ENCODE results near the gene PIPOX. TPM values are rescaled to one million over a fixed set of nuclear protein-coding genes. Genes with fewer than 3 reads are reported as not detected.

The PIPOX gene
- total RNA-seq, 4 donors from 2014 or later = 0.52 to 11.2 (median 6.7) TPM

DNA sequence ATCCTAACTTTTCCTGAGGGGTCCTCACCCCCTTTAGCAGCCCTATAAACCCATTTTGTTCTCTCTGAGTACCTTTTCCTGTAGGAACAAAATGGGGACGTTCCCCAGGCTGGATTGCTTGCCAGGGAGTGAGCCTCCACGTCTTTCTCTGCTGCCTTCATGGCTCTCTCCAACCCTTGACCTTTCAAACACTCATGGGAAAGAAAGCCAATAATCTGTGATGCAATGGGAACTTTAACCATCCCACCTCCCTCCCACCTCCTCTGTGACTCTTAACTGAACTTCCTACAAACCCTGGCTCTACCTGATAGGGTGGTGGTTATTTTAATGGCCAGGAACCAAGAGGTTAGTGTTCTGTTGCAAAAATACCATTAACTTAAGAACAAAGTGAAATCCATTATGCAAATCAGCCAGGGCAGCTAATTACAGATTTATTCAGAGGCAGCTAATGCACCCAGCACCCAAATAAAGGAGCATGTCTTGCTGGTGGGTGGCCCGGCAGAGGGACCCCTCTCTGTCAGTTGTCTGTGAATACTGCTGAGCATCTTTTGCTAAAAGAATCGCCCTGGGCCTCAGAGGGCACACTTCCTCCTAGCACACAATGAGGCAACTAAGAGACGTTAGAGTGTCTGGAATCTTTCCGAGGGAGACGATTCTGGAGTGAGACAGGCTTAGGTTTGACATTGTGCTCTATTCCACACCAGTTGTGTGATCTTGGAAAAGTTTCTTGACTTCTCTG is 3.0 kb downstream of the PIPOX start:
- Histone ChIP-seq H3K4me1 (no peaks in the 10 kb centered on the region), H3K4me3 (no peak overlapping the region), H3K27me3 (no peaks in the 10 kb centered on the region), H3K36me3 (no peaks in the 10 kb centered on the region), H3K27ac (no peak overlapping the region), H3K9me3 (no peaks in the 10 kb centered on the region)
- ATAC-seq = no peak
- TF ChIP-seq EP300 (IDR thresholded peaks at IDR 0.05) = no peak
- no peak for TF ChIP-seq POLR2A (IDR thresholded peaks at IDR 0.05)
- TF ChIP-seq, protein P1, sequence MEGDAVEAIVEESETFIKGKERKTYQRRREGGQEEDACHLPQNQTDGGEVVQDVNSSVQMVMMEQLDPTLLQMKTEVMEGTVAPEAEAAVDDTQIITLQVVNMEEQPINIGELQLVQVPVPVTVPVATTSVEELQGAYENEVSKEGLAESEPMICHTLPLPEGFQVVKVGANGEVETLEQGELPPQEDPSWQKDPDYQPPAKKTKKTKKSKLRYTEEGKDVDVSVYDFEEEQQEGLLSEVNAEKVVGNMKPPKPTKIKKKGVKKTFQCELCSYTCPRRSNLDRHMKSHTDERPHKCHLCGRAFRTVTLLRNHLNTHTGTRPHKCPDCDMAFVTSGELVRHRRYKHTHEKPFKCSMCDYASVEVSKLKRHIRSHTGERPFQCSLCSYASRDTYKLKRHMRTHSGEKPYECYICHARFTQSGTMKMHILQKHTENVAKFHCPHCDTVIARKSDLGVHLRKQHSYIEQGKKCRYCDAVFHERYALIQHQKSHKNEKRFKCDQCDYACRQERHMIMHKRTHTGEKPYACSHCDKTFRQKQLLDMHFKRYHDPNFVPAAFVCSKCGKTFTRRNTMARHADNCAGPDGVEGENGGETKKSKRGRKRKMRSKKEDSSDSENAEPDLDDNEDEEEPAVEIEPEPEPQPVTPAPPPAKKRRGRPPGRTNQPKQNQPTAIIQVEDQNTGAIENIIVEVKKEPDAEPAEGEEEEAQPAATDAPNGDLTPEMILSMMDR (IDR thresholded peaks at IDR 0.05) = no peak
- no peak for TF ChIP-seq POLR2AphosphoS5 (IDR thresholded peaks at IDR 0.05)
- 62 to 77% methylated on average over 4 to 7 of the region's 7 CpGs for WGBS, 2 donors (ENCODE audit: low coverage in 1 of 2)

DNA sequence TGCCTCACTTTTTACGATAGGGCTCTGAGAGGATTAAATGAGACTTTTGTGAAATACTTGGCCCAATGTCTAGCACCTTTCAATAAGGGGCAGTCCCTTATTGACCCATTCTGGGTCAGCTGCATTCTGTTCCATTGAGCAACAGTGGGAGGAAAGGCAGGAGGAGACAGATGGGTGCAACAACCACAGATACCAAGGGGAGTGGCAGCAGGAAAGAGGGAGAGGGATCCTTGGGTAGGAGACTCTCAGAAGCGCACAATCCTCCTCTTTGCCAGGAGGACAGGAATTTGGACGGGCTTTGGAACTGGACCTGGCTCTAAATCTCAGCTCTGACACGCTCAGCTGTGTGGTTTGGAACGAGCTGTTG is 3.5 kb downstream of the PIPOX start:
- Histone ChIP-seq H3K27me3 (no peaks in the 10 kb centered on the region), H3K4me1 (no peaks in the 10 kb centered on the region), H3K27ac (no peak overlapping the region), H3K36me3 (no peaks in the 10 kb centered on the region), H3K9me3 (no peaks in the 10 kb centered on the region), H3K4me3 (no peak overlapping the region)
- 81 to 87% methylated on average over 3 to 4 of the region's 5 CpGs for WGBS, 2 donors (ENCODE audit: low coverage in 1 of 2)
- no peak for TF ChIP-seq POLR2A (IDR thresholded peaks at IDR 0.05)
- no peak for TF ChIP-seq EP300 (IDR thresholded peaks at IDR 0.05)
- no peak for TF ChIP-seq POLR2AphosphoS5 (IDR thresholded peaks at IDR 0.05)
- TF ChIP-seq, protein P1 (IDR thresholded peaks at IDR 0.05) = no peak
- no peak for ATAC-seq

DNA sequence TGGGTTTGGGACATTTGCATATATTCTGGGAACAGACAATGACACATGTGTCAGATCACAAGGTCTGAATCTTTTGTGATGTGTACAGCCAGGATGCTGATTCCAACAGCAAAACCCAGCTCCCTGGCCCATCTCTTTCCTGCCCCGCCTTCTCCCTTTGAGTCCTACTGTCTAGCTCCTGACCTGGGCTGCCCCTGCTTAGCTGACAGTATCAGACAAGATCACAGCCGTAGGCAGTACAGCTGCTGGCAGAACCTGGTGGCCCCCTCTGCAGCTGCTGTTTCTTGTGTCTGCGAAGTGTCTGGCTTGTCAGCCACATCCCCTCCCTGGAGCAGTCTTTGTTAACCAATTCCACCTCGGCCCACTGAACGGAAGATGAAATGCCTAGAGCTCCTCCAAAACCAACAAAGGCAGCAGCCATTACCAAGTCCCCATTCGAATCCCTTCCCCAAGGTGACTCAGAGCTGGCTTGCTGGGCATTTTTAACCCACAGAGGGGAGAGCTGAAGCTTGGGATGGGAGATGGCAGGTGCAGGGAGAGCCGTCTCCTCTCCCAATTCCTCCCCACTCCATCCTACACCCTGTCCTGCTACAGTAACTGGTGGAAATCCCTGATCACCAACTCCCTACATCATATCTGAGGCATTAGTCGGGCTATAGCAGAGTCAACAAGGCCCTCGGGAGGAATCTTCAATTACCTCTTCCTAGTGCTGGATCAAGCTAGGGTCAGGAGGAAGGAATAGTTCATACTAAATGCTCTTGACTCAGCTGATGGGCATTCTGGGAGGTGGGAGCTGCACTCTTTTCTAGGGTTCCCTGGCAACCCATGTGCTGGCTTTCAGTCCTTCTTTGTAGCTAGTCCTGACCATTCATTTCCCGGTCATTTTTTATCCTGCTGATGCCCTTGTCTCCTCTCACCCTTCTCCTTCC is 5.8 kb downstream of the PIPOX start:
- Histone ChIP-seq H3K36me3 (no peaks in the 10 kb centered on the region), H3K4me3 (no peak overlapping the region), H3K27ac (no peak overlapping the region), H3K9me3 (no peaks in the 10 kb centered on the region), H3K27me3 (no peaks in the 10 kb centered on the region), H3K4me1 (no peaks in the 10 kb centered on the region)
- WGBS, 2 donors (ENCODE audit: low coverage in 1 of 2) = 58 to 81% methylated on average over 4 to 5 of the region's 10 CpGs
- ATAC-seq = no peak
- TF ChIP-seq POLR2A (IDR thresholded peaks at IDR 0.05) (no peak), POLR2AphosphoS5 (IDR thresholded peaks at IDR 0.05) (no peak)
- TF ChIP-seq, protein P1 (IDR thresholded peaks at IDR 0.05) = no peak

DNA sequence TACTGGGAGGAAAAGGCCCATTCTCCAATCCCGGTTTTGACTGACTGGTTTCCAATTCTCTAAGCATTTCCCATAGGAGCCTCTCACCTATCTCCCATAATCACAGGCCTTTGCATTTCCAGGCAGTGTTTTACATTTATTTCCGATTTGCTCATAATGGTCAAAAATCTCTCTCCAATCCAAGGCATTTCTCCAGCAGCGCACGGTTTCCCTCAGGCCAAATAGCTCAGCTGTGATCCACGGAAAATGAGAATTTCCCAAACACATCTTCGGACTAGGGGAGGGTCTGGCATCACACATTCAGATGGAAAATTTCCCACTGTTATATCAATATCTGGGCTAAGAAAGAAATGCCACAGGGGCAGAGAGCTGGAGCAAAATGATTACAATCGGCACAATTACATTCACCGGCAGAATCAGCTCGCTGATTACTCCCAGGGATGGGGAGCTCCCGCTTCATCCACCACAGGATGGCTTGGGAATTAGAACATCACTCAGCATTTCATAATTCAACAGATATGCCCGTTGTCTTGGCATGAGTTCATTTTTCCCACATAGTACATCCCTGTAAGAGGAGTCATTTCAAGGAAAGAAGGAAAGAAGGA is 6.7 kb downstream of the PIPOX start:
- H3K9me3 ChIP-seq = no peaks in the 10 kb centered on the region
- H3K36me3 ChIP-seq = no peaks in the 10 kb centered on the region
- no peak overlapping the region for H3K4me3 ChIP-seq
- 73 to 89% methylated on average over 8 to 10 of the region's 11 CpGs for WGBS, 2 donors (ENCODE audit: low coverage in 1 of 2)
- H3K4me1 ChIP-seq = no peaks in the 10 kb centered on the region
- ATAC-seq = no peak
- no peak overlapping the region for H3K27ac ChIP-seq
- no peaks in the 10 kb centered on the region for H3K27me3 ChIP-seq
- TF ChIP-seq, protein P1 (IDR thresholded peaks at IDR 0.05) = no peak
- TF ChIP-seq EP300 (IDR thresholded peaks at IDR 0.05) = no peak

Data from gastroesophageal sphincter (tissue), 4 donors.